HG03159 (cell line): ENCODE results near the gene SPDYC.
"Not testable (repeated sequence)": the region's sequence is repeated elsewhere in the genome, so short reads cannot be mapped to it uniquely, and the experiment has no call there.

Experiments used
- ATAC-seq: cut with Tn5 transposase; IDR thresholded peaks from one replicate; pipeline ENCODE4 v1.9.1; 2021; ENCODE audit warnings: mild to moderate bottlenecking, moderate library complexity; ENCODE audit not compliant: unreplicated experiment

SPDYC gene

DNA sequence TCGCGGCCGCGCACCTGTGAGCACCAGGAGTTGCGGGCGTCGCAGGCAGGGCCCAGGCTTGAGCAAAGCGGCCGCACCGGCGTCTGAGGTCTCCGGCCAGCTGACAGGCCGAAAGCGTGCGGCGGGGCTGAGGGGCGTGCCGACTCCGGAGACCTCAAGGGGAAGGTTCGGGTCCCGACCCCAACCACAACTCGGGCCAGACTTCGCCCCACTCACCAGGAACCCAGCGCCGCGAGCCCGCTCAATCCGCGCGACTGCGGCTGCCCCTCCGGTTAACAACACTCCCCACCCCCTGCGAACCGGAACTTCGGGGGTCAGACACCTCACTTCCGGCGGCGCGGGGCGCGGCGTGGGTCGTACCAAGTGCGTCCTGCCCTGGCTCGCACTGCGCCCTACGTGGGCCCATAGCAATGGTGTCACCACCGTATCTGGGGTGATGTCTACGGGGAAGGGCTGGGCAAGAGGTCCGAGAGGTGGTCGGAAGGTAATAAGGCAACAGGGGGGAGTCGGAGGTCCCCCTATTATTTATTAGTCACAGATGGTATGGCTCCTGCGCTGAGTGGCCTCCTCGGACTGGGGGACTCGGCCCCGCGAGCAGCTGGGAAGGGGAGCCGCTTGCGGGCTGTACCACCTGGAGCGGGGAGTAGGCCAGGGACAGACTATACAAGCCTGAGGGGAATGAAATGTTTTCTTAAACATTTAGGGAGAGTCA, 35.6 kb upstream of the SPDYC start, which contains the start of gene SYVN1:
SYVN1 (minus strand) TSS at position 280 of the 712 bp plus-strand sequence. CDS start 918 bp downstream, outside the sequence.
- ATAC-seq = peak; percentile 53

DNA sequence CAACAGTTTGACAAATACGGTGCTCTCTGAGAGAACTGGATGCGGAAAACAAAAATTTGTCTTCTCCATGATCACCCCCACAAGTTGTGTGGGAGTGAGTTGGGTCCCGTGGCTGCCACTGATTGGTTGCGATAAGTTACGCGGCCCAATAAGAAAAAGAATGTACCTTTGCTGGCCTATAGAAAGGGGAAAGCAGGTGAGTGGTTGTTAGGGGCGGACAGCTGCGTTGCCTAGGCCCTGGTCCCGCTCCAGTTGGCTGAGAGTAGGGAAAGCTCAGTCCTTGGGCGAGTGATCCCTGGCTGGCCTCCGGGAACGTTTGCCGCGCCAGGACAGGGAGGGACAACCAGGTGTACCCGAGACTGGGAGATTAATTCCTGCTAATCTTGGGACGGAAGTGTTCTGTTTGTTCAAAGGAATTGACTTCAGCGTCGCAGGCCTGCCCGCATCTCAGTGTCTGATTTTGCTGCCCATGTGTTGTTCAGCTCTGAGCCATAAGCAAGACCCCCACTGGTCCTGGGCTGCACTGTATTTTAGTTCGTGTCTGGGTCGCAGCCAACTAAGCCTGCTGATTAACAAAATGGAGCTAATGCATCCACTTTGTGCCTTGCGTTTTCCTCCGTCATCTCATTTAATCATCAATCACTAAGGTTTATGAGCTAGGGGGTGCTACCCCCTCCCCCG, 34.9 kb upstream of the SPDYC start:
- peak; percentile 69 for ATAC-seq

DNA sequence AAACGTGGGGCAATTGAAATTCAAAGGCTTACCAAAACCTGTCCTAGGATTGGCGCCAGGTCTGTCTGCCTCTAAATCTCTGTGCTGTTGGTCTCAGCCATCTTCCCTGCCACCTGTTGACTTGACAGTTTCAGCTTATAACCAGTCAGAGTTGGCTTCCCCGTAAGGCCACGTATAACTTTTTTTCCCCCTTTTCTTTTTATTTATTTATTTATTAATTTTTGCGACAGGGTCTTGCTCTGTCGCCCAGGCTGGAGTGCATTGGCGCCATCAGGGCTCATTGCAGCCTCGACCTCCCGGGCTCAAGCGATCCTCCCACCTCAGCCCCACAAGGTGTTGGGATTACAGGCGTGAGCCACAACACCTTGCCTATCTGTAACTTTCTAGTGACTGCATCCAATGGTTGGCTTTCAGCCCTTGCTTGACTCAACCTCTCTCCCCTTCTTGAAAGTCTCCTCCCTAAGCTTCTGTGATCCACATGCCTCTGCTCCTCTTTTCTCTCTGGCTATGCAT, 34.3 kb upstream of the SPDYC start:
- no peak for ATAC-seq

DNA sequence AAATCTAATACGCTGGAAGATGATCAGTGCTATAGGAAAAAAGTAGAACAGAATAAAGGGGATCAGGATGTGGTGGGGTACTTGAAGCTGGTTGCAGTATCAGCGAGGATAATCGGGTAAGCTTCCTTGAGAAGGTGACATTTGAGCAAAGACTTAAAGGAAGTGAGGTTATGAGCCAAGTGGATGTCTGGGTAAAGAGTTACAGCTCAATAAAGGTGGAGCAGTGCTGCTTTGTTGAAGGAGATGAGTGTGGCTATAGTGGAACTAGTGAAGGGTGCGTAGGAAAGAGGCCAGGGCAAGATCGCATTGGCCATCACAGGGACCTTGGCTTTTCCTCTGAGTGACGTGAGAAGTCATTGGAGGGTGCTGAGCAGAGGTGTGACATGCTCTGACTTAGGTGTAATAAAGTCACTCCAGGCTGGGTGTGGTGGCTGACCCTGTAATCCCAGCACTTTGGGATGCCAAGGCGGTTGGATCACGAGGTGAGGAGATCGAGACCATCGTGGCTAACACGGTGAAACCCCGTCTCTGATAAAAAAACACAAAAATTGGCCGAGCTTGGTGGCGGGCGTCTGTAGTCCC, 33.4 kb upstream of the SPDYC start:
- no peak for ATAC-seq

DNA sequence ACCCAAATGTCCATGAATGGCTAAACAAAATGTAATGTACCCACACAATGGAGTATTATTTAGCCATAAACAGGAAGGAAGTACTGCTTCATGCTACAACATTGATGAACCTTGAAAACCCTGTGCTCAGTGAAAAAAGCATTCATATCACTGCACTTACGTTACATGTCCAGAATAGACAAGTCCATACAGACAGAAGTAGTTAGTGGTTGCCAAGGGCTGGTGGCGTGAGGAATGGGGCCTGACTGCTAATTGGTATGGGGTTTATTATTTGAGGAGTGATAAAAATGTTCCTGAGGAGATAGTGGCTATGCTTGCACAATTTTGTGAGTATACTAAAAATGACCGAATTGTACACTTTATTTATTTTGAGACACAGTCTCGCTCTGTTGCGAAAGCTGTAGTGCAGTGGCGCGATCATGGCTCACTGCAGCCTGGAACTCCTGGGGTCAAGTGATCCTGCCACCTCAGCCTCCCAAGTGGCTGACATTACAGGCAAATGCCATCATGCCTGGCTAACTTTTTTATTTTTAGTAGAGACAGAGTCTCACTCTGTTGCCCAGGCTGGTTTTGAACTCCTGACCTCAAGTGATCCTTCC, 28.0 kb upstream of the SPDYC start:
- no peak for ATAC-seq

DNA sequence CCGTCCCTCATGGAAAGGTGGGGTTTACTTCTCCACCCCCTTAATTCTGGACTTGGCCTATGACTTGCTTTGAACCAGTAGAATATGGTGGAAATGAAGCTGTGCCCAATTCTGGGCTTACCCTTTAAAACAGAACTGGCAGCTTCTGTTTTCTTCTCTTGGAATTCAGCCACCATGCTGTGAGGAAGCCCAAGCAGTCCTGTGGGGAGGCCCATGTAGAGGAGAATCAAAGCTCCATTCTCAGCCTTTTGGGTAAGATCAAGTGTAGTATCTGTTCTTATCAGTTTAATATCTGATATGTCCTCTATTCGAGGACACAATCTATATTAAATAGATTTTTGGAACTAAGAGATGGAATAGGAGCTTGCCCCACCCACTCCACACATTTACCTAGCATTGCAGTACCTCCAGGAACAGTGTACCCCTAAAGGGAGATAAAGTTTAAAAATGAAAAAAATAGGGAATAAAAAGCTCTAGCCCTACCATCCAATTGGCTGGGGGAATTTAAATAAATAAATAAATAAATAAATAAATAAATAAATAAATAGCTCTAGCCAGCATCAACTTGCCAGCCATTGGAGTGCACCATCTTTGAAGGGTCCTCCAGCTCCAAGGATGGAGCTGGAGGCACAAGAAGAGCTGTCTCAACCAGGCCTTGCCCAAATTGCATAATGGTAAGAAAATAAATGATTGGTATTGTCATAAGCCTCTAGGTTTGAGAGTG, 22.5 kb upstream of the SPDYC start:
- ATAC-seq = no peak

DNA sequence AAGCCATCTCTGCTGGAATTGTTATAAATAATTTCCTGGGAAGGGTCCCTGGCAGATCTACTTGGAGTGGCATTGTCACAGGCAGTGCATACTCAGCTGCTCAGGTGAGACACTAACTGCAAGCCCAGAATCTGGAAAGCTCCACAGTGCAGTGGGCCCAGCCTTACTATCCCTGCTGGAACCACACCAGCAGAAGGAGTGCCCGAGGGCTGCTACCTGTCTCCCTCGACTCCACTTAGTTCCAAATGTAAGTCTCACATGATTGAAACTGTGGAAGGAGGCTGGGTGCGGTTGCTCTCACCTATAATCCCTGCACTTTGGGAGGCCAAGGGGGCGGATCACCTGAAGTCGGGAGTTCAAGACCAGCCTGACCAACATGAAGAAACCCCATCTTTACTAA, 21.4 kb upstream of the SPDYC start:
- ATAC-seq = no peak

DNA sequence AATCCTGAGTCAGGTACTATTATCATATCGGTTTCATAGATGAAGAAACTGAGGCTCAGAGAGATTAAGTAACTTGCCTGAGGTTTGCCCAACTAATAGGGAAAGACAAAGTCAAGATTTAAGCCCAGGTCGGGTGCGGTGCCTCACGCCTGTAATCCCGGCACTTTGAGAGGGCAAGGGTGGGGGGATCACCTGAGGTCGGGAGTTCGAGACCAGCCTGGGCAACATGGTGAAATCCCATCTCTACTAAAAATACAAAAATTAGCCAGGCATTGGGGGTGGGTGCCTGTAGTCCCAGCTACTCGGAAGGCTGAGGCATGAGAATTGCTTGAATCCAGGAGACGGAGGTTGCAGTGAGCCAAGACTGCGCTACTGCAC, 19.9 kb upstream of the SPDYC start:
- ATAC-seq = not testable (repeated sequence)

DNA sequence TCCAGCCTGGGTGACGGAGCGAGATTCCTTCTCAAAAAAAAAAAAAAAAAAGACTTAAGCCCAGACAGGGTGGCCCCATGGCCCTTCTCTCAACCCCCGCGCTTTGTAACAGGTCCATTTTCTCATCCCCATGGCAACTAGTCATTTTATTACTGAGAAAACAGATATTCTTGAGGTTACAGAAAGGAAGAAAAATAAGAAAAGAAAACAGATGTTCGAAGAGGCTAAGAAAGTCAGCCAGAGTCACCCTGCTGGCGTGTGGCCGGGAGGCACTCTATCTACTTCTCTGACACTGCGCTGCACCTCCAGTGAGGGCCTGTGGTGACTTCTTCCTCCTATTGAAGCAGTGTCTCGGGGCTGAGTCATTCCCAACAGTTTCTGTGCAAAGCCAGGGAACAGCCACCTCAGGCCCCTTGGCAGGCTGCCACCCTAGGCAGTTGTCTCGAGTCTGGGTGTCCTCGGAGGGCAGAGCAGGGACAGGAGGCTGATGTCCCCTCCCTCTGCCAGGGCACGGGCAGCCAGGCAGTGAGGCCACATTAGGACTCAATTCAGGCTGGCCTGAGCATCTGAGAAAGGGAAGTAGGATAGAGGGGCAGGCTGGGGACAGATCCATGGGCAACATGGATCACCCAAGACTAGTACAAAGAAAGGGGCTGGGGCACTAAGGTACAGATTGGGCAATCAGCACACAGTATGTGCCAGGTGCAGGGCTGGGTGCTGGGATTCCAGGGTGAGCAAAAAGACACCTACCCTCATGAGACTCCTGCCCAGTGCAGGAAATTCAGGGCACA, 19.3 kb upstream of the SPDYC start:
- no peak for ATAC-seq

DNA sequence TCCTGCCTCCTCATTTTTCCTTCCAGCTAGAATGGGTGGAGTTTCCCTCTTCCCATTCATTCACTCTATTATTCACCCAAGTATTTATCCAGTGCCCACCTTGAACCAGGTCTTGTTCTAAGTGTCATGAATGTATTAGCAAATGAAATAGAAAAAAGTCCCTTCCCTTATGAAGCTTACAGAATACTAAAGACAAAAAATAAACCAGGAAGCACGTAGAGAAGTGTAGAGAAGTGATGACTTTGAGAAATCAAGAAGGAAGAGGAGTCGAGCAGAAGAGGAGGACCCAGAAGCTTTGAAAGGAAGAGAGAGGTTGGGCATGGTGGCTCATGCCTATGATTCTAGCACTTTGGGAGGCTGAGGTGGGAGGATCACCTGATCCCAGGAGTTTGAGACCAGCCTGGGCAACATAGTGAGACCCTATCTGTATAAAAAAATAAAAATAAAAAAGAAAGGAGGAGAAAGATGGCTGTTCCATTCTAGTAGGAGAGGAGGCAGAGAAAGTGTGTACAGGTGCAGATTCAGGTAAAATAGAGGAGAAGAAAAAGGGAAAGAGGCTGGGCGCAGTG, 18.6 kb upstream of the SPDYC start:
- ATAC-seq = no peak

DNA sequence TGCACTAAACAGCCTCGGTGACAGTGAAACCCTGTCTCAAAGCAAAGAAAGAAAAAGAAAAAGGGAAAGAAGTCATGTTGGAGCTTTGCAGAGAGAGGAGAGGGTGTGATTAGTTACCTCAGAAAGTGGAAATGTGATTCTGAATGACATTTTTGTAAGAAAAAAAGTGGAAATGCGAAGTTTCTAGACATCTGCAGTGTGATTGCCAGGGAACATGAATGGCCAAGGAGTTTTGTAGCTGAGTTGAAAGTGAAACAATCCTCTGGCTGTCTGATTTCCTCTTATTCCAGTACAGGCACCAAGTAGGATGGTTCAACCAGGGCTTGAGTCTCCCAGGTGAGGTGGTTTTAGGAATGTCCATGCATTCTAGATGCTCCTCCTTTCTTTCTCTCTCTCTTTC, 17.9 kb upstream of the SPDYC start:
- no peak for ATAC-seq

DNA sequence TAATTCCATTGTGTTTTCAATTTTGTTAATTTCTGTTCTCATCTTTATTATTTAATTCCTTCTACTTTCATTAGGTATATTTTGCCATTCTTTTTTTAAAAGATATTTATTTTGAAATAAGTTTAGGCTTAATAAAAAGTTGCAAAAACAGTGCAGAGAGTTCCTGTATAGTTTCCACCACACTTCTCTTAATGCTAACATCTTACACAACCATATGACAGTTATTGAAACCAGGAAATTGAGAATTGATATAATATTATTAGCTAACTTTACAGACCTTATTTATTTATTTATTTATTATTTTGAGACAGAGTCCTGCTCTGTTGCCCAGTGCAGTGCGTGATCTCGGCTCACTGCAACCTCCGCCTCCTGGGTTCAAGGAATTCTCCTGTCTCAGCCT, 13.8 kb upstream of the SPDYC start:
- ATAC-seq = no peak

DNA sequence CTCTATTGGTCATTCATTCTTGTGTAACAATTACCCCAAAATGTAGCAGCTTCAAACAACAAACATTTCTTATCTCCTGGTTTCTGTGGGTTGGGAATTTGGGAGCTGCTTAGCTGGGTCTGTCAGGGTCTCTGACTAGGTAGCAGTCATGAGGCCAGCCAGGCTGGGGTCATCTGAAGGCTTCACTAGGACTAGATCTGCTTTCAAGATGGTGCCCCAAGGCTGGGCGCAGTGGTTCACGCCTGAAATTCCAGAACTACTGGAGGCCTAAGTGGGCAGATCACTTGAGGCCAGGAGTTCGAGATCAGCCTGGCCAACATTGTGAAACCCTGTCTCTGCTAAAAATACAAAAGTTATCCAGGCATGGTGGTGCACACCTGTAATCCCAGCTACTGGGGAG, 13.1 kb upstream of the SPDYC start:
- no peak for ATAC-seq

DNA sequence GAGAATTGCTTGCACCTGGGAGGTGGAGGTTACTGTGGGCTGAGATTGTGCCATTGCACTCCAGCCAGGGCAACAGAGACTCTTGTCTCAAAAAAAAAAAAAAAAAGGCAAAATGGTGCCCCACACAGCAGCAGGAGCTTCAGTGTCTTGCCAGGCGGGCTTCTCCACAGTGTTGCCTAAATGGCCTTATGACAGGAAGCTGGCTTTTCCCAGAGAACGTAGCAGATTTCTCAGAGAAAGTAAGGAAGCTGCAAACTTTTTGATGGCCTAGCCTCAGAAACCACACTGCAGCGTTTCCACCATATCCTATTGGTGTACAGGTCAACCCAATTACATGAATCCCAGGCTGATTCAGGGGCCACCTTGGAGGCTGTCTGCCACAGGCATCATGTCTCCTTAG, 12.7 kb upstream of the SPDYC start:
- ATAC-seq = no peak

DNA sequence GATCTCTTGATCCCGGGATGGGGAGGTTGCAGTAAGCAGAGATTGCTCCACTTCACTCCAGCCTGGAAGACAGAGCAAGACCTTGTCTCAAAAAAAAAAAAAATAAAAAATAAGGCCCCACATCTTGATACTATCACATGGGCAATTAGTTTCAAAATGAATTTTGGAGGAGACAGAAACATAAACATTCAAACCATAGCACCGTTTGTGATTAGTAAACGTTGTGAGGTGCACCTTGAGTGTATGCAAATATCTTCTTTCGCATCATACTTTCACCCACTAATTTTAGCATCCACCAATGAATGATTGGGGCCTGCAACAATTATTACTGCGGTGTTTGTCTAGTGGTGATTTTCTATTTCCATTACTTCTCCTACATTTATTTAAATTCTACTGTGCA, 11.0 kb upstream of the SPDYC start:
- ATAC-seq = peak; percentile 74

DNA sequence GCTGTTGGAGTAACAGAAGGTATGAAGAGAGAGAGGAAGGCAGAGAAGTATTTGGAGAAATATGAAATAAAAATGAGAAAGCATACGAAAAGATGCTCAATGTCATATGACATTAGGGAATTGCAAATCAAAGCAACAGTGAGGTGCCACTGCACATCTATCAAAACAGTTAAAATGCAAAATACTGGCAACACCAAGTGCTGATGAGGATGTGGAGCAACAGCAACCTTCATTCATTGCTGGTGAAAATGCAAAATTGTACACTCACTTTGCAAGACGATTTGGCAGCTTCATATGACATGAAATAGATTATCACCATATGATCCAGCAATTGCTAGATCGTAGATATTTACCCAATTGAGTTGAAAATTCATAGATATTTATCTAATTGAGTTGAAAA, 9.4 kb upstream of the SPDYC start:
- ATAC-seq = no peak

DNA sequence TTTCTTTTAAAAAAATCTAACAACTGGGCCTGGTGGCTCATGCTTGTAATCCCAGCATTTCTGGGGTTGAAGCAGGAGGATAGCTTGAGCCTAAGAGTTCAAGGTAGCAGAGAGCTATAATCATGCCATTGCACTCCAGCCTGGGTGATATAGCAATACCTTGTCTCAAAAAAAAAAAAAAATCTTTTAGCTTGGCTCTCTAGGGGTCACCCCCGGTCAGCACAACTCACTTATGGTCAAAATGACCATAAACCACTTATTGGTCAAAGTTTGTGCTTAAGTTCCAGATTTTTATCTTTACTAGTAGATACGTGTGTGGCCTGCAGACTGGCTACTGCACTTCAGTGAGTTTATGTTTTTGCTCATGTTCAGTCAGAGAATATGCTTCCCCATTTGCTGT, 6.3 kb upstream of the SPDYC start:
- ATAC-seq = no peak

DNA sequence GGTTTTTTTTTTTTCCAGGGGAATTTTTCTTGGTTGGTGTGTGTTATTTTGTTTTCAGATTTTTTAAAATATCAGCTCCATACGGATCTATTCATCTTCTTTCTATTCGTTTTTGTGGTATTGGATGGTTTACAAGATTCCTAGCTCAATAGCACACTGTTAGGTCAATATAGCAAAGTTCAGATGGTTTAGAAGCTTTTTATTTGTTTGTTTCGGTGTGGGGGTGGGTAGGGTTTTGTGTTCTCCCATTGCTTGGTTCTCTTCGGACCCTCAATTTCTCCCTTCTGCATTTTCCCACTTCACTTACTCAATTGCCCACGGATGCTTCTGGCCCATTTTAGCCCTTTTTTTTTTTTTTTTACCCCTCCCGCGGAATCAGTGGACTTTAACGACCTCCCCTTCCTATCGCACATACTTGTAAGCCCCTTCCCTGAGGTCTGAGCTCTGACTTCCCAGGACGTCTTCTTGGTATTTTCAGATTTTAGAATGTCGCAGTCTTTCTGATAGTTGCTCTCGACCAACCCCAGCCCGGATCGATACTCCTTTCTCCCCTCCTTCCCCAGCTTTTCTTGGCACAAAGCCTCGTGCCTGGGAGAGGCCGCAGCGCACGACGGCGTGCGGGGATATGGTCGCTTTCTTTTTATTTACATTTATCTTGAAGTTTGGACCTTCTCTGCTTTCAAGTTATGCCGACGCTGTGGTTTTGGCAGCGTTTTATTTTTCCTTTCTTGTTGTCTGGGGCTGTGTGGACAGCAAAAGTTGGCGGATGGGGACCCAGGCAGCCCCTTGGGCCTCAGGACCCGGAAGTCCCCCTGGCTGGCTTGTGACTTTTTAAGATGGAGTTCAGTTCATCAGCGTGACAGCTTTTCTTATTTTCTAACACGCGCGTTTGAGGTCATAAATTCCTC, 4.4 kb upstream of the SPDYC start:
- no peak for ATAC-seq

DNA sequence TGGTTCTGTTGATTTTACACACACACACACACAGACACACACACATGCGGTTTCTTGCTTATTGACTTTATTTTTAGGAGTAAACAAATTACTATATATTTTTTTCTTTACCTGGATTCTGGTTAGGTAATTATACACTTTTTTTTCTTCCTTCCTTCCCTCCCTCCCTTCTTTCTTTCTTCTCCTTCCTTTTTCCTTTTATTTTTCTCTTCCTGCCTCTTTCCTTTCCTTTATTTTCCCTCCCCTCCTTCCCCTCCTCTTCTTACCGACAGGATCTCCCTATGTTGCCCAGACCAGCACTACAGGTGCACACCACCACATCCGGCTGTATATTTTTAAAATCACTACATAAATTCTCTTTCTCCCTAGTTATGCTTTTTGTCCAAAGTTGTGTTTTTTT, 3.1 kb upstream of the SPDYC start:
- no peak for ATAC-seq
